Activated naive CD4-positive, alpha-beta T cell treated with Interleukin-2 at 50 U/mL for 16 hours (primary cell): ENCODE data around the gene GAREM2.
"Not testable (repeated sequence)": the region's sequence is repeated elsewhere in the genome, so short reads cannot be mapped to it uniquely, and the experiment has no call there.

Experiments used
- DNase-seq: peaks from one replicate; pipeline ENCODE4 v3.0.0-alpha.2; 2020

Gene GAREM2

GRCh38 chr2:26172871-26173775 lies at the start of gene GAREM2:
GAREM2 (plus strand) TSS chr2:26173088; CDS start chr2:26173221, 133 bp downstream.
- DNase-seq = no peak

- DNase-seq = no peak
Measured at GRCh38 chr2:26123426-26123825, 49.5 kb upstream of the GAREM2 start.

- DNase-seq = no peak
Measured at GRCh38 chr2:26126074-26126473, 46.8 kb upstream of the GAREM2 start.

- no peak for DNase-seq
Measured at GRCh38 chr2:26128176-26128575, 44.7 kb upstream of the GAREM2 start.

GRCh38 chr2:26130763-26131162 lies 42.1 kb upstream of the GAREM2 start:
- DNase-seq = no peak

GRCh38 chr2:26136451-26136850 lies 36.4 kb upstream of the GAREM2 start:
- DNase-seq = no peak

GRCh38 chr2:26139269-26140183 lies 33.4 kb upstream of the GAREM2 start:
- DNase-seq = no peak

GRCh38 chr2:26141145-26141769 lies 31.6 kb upstream of the GAREM2 start:
- no peak for DNase-seq

GRCh38 chr2:26144031-26144430 lies 28.9 kb upstream of the GAREM2 start:
- DNase-seq = no peak

GRCh38 chr2:26144953-26145680 lies 27.8 kb upstream of the GAREM2 start:
- DNase-seq = peak; percentile 68

- DNase-seq = no peak
Measured at GRCh38 chr2:26148501-26148900, 24.4 kb upstream of the GAREM2 start.

- no peak for DNase-seq
Measured at GRCh38 chr2:26150243-26150642, 22.6 kb upstream of the GAREM2 start.

GRCh38 chr2:26157580-26157979 lies 15.3 kb upstream of the GAREM2 start:
- no peak for DNase-seq

GRCh38 chr2:26161926-26162325 lies 11.0 kb upstream of the GAREM2 start:
- DNase-seq = no peak

- no peak for DNase-seq
Measured at GRCh38 chr2:26162963-26163362, 9.9 kb upstream of the GAREM2 start.

GRCh38 chr2:26164231-26164630 lies 8.7 kb upstream of the GAREM2 start:
- DNase-seq = no peak

- DNase-seq = no peak
Measured at GRCh38 chr2:26164641-26165211, 8.2 kb upstream of the GAREM2 start.

GRCh38 chr2:26165403-26165802 lies 7.5 kb upstream of the GAREM2 start:
- no peak for DNase-seq

GRCh38 chr2:26166541-26166940 lies 6.3 kb upstream of the GAREM2 start:
- DNase-seq = not testable (repeated sequence)

- DNase-seq = no peak
Measured at GRCh38 chr2:26168785-26169184, 4.1 kb upstream of the GAREM2 start.

GRCh38 chr2:26169226-26169625 lies 3.7 kb upstream of the GAREM2 start:
- DNase-seq = no peak
